Cortex of kidney (tissue), 1 donor: ENCODE results near the gene ZCWPW1.
"Not testable (repeated sequence)": the region's sequence is repeated elsewhere in the genome, so short reads cannot be mapped to it uniquely, and the experiment has no call there.

Experiments used
- DNase-seq: peaks from one replicate; lab custom pipeline; 2025; lab: John Stamatoyannopoulos, UW

ZCWPW1 gene

GRCh38 chr7:100398239-100398638, 30.3 kb downstream of the ZCWPW1 start:
- no peak for DNase-seq

- DNase-seq = no peak
These were observed 31.0 kb downstream of the ZCWPW1 start for GRCh38 chr7:100397315-100398081.

- no peak for DNase-seq
These were observed 32.0 kb downstream of the ZCWPW1 start for GRCh38 chr7:100396421-100396982.

GRCh38 chr7:100394077-100394476, 34.4 kb downstream of the ZCWPW1 start:
- DNase-seq = no peak

GRCh38 chr7:100393233-100393905, 35.1 kb downstream of the ZCWPW1 start:
- no peak for DNase-seq

GRCh38 chr7:100390286-100391009, 38.1 kb downstream of the ZCWPW1 start:
- DNase-seq = no peak

GRCh38 chr7:100389437-100390088, 38.9 kb downstream of the ZCWPW1 start:
- no peak for DNase-seq

- DNase-seq = no peak
These were observed 40.8 kb downstream of the ZCWPW1 start for GRCh38 chr7:100387695-100388094.

- DNase-seq = no peak
These were observed 41.6 kb downstream of the ZCWPW1 start for GRCh38 chr7:100386940-100387339.

GRCh38 chr7:100384628-100385294, 43.7 kb downstream of the ZCWPW1 start:
- no peak for DNase-seq

- not testable (repeated sequence) for DNase-seq
These were observed 46.2 kb downstream of the ZCWPW1 start for GRCh38 chr7:100382234-100382853.

- DNase-seq = not testable (repeated sequence)
These were observed 46.8 kb downstream of the ZCWPW1 start for GRCh38 chr7:100381531-100382233.

- DNase-seq = no peak
These were observed 48.3 kb downstream of the ZCWPW1 start for GRCh38 chr7:100380196-100380595.

GRCh38 chr7:100378114-100378755, 50.3 kb downstream of the ZCWPW1 start:
- DNase-seq = no peak

- no peak for DNase-seq
These were observed 52.4 kb downstream of the ZCWPW1 start for GRCh38 chr7:100376066-100376465.

GRCh38 chr7:100374601-100375000, 53.9 kb downstream of the ZCWPW1 start:
- DNase-seq = no peak

GRCh38 chr7:100373870-100374598, 54.5 kb downstream of the ZCWPW1 start:
- DNase-seq = not testable (repeated sequence)

GRCh38 chr7:100373261-100373831, 55.2 kb downstream of the ZCWPW1 start, which contains the start of gene PILRA:
Gene PILRA, plus strand, starts transcription at chr7:100373487. Its CDS starts 170 bp downstream, at chr7:100373657.
- no peak for DNase-seq

GRCh38 chr7:100372694-100373093, 55.8 kb downstream of the ZCWPW1 start:
- no peak for DNase-seq
